Fibroblast of lung (primary cell): Measurements from ENCODE around the gene KIF21B. TPM values are rescaled to one million over a fixed set of nuclear protein-coding genes. Genes with fewer than 3 reads are reported as not detected.
A peak's percentile ranks its signal among the peaks of the same experiment; 100 is the strongest.

ENCODE experiments used
- DNase-seq, 2 donors: peaks; one replicate each; pipeline versions ENCODE4 v3.0.0 to v3.0.0-alpha.2; 2010; ENCODE audit warnings: low read depth in 2 of 2
- H2AFZ ChIP-seq: 2 replicates; pipeline ENCODE4 v1.5.1; 2012; ENCODE audit warnings: low read length, control low read depth, inconsistent platforms
- H3K27ac ChIP-seq: 2 replicates; pipeline ENCODE4 v1.5.1; 2011; ENCODE audit warnings: low read length, control low read depth; ENCODE audit not compliant: insufficient read depth
- H3K27me3 ChIP-seq: 2 replicates; pipeline ENCODE4 v1.5.1; 2011; ENCODE audit warnings: mild to moderate bottlenecking, low read length; ENCODE audit not compliant: control insufficient read depth, insufficient read depth
- H3K36me3 ChIP-seq: 2 replicates; pipeline ENCODE4 v1.5.1; 2011; ENCODE audit warnings: low read length; ENCODE audit not compliant: control insufficient read depth, insufficient read depth
- H3K4me1 ChIP-seq: 2 replicates; pipeline ENCODE4 v1.5.1; 2011; ENCODE audit warnings: low read length; ENCODE audit not compliant: control insufficient read depth, insufficient read depth; ENCODE audit errors: extremely low read depth
- H3K4me2 ChIP-seq: 2 replicates; pipeline ENCODE4 v1.5.1; 2011; ENCODE audit warnings: low read length, control low read depth; ENCODE audit not compliant: insufficient read depth; ENCODE audit errors: extremely low read depth
- H3K4me3 ChIP-seq, 4 experiments: fragments of 200-600 bp in 1 of 4; sonication (generic) in 1 of 4; replicated peaks in 1 of 4; 2 replicates each; pipeline ENCODE4 v1.5.1; 2011 to 2016; ENCODE audit warnings: low read length in 4 of 4, low read depth in 3 of 4, mild to moderate bottlenecking in 3 of 4, control low read depth in 2 of 4, inconsistent platforms in 1 of 4, mixed read lengths in 1 of 4; ENCODE audit not compliant: insufficient read depth in 1 of 4; ENCODE audit errors: control extremely low read depth in 1 of 4
- H3K79me2 ChIP-seq: 2 replicates; pipeline ENCODE4 v1.5.1; 2012; ENCODE audit warnings: mild to moderate bottlenecking, low read length, inconsistent platforms; ENCODE audit not compliant: control insufficient read depth, insufficient read depth
- H3K9ac ChIP-seq: 2 replicates; pipeline ENCODE4 v1.5.1; 2011; ENCODE audit warnings: mild to moderate bottlenecking, low read length, control low read depth; ENCODE audit not compliant: insufficient read depth
- H3K9me3 ChIP-seq: 2 replicates; pipeline ENCODE4 v1.5.1; 2012; ENCODE audit warnings: low read depth, low read length; ENCODE audit not compliant: control insufficient read depth, insufficient read depth
- H4K20me1 ChIP-seq: 2 replicates; pipeline ENCODE4 v1.5.1; 2011; ENCODE audit warnings: low read length; ENCODE audit not compliant: control insufficient read depth, insufficient read depth; ENCODE audit errors: extremely low read depth
- CTCF ChIP-seq, 2 donors: IDR thresholded peaks in 1 of 2; conservative IDR thresholded peaks in 1 of 2; 1 replicate in 1 of 2; 2 replicates in 1 of 2; pipeline ENCODE4 v1.5.1; 2011 to 2012; ENCODE audit warnings: low read length in 2 of 2, control low read depth in 1 of 2, inconsistent platforms in 1 of 2, low read depth in 1 of 2, mild to moderate bottlenecking in 1 of 2
- EZH2 ChIP-seq: IDR thresholded peaks from 2 replicates; pipeline ENCODE4 v1.5.1; 2012; ENCODE audit warnings: low read length, control low read depth, mild to moderate bottlenecking; ENCODE audit errors: missing control alignments
- polyA plus RNA-seq, 2 donors: library from polyadenylated mRNA; depleted of rRNA in 1 of 2; stranded (reverse) in 1 of 2; unstranded in 1 of 2; fragments of >200 nt; gene quantifications; 2 replicates each; pipeline ENCODE4 v1.2.1, GENCODE V29; 2011 to 2012; ENCODE audit warnings: missing spikeins in 1 of 2
- total RNA-seq: library from RNA; depleted of rRNA; stranded (reverse); fragments of >200 nt; gene quantifications from 2 replicates; pipeline ENCODE4 v1.2.1, GENCODE V29; 2014

The KIF21B gene
- total and polyA plus RNA-seq, 2 donors (not counting 1 experiment from before 2014, with no cell fraction given), result under 0.01 to 0.08 TPM

- Histone ChIP-seq H3K27ac (no peak overlapping the region), H3K4me3 (no peak overlapping the region), H3K4me1 (no peaks in the 10 kb centered on the region), H3K4me2 (no peak overlapping the region), H3K27me3 (peaks cover 5% of the 10 kb centered on the region), H3K9ac (no peak overlapping the region), H4K20me1 (no peaks in the 10 kb centered on the region), H3K79me2 (no peaks in the 10 kb centered on the region), H3K36me3 (no peaks in the 10 kb centered on the region), H3K9me3 (no peaks in the 10 kb centered on the region), H2AFZ (no peak overlapping the region)
- TF ChIP-seq EZH2 (no peak), CTCF (conservative IDR thresholded peaks at IDR 0.05 in 1 of 2, IDR thresholded peaks at IDR 0.05 in 1 of 2; ENCODE audit: low read depth in 1 of 2, low read length in 2 of 2) (no peak)
- DNase-seq, result no peak
Measured at GRCh38 chr1:201061049-201061448, 37.5 kb upstream of the KIF21B start.

GRCh38 chr1:201060586-201060985 is 37.1 kb upstream of the KIF21B start:
- Histone ChIP-seq H3K27ac (no peak overlapping the region), H3K4me2 (no peak overlapping the region), H2AFZ (no peak overlapping the region), H3K9ac (no peak overlapping the region), H3K4me1 (no peaks in the 10 kb centered on the region), H3K4me3 (no peak overlapping the region), H3K9me3 (no peaks in the 10 kb centered on the region), H3K36me3 (no peaks in the 10 kb centered on the region), H3K27me3 (peaks cover 9% of the 10 kb centered on the region), H4K20me1 (no peaks in the 10 kb centered on the region), H3K79me2 (no peaks in the 10 kb centered on the region)
- DNase-seq, result no peak
- TF ChIP-seq CTCF (conservative IDR thresholded peaks at IDR 0.05 in 1 of 2, IDR thresholded peaks at IDR 0.05 in 1 of 2; ENCODE audit: low read depth in 1 of 2, low read length in 2 of 2) (no peak), EZH2 (no peak)

GRCh38 chr1:201059871-201060555 is 36.5 kb upstream of the KIF21B start:
- H3K9me3 ChIP-seq, result no peaks in the 10 kb centered on the region

More at GRCh38 chr1:201059871-201060555, 36.5 kb upstream of the KIF21B start:
- Histone ChIP-seq H3K4me1 (no peaks in the 10 kb centered on the region), H3K79me2 (no peaks in the 10 kb centered on the region), H3K36me3 (no peaks in the 10 kb centered on the region), H3K4me3 (no peak overlapping the region), H3K27me3 (peaks cover 15% of the 10 kb centered on the region), H3K27ac (no peak overlapping the region), H4K20me1 (no peaks in the 10 kb centered on the region), H3K4me2 (no peak overlapping the region), H2AFZ (no peak overlapping the region), H3K9ac (no peak overlapping the region)
- DNase-seq, result peak in 1 of 2 donors; percentile 6
- TF ChIP-seq CTCF (conservative IDR thresholded peaks at IDR 0.05 in 1 of 2, IDR thresholded peaks at IDR 0.05 in 1 of 2; ENCODE audit: low read depth in 1 of 2, low read length in 2 of 2), result no peak
- no peak for TF ChIP-seq EZH2
